ENCODE results near the gene DKK2. TPM values are rescaled to one million over a fixed set of nuclear protein-coding genes. Genes with fewer than 3 reads are reported as not detected.

DKK2 gene
- polyA plus RNA-seq, 1 of the 3 experiments (the other 2 are of a cell fraction), result 53.1 TPM

GRCh38 chr4:106893395-106893881 lies 142.7 kb downstream of the DKK2 start:
- Histone ChIP-seq H3K79me2 (ENCODE audit: insufficient read depth) (no peaks in the 10 kb centered on the region), H3K9me2 (no peaks in the 10 kb centered on the region), H3F3A (replicated peaks; ENCODE audit: insufficient read depth) (no peaks in the 10 kb centered on the region), H2AFZ (ENCODE audit: low read depth) (no peak overlapping the region), H4K20me1 (ENCODE audit: insufficient read depth) (no peaks in the 10 kb centered on the region), H3K4me2 (no peak overlapping the region), H3K9me3 (no peaks in the 10 kb centered on the region), H3K27ac (ENCODE audit: low read depth in 2 of 2, low read length in 1 of 2) (no peak overlapping the region), H3K27me3 (ENCODE audit: insufficient read depth) (no peaks in the 10 kb centered on the region), H3K36me3 (replicated peaks in 1 of 2; ENCODE audit: control insufficient read depth in 1 of 2, insufficient read depth in 2 of 2, low read length in 1 of 2) (no peaks in the 10 kb centered on the region), H3K4me1 (ENCODE audit: control insufficient read depth in 1 of 2, insufficient read depth in 2 of 2, low read depth in 1 of 2, low read length in 1 of 2) (no peaks in the 10 kb centered on the region), H3K4me3 (ENCODE audit: low read depth in 2 of 2, low read length in 1 of 2) (no peak overlapping the region), H3K9ac (no peak overlapping the region)
- no peak for DNase-seq
- ChIA-PET POLR2A (no interaction called here), CTCF (interaction anchor here (0.9 kb wide), 2 partner anchors 14 to 61 kb away, joined by 3 read pairs; no protein-coding TSS in a partner anchor)
- TF ChIP-seq REST (IDR thresholded peaks at IDR 0.05; ENCODE audit: low read depth, low read length), result no peak
- no peak for TF ChIP-seq MEF2A (IDR thresholded peaks at IDR 0.05; ENCODE audit: borderline replicate concordance, low read depth)
- no peak for TF ChIP-seq RXRA (IDR thresholded peaks at IDR 0.05; ENCODE audit: borderline replicate concordance, low read depth)
- no peak for TF ChIP-seq CHD2 (IDR thresholded peaks at IDR 0.05; ENCODE audit: low read length, partially characterized antibody)
- TF ChIP-seq MAX (IDR thresholded peaks at IDR 0.05; ENCODE audit: low read depth), result no peak
- no peak for TF ChIP-seq USF1 (IDR thresholded peaks at IDR 0.05; ENCODE audit: borderline replicate concordance, low read depth)
- TF ChIP-seq IRF3 (IDR thresholded peaks at IDR 0.05; ENCODE audit: low read depth, low read length), result no peak
- no peak for TF ChIP-seq SMC3 (IDR thresholded peaks at IDR 0.05; ENCODE audit: low read depth, low read length)
- TF ChIP-seq ELF1 (IDR thresholded peaks at IDR 0.05), result no peak
- no peak for TF ChIP-seq YY1 (IDR thresholded peaks at IDR 0.05; ENCODE audit: low read depth)
- no peak for TF ChIP-seq SIN3A (IDR thresholded peaks at IDR 0.05; ENCODE audit: borderline replicate concordance, low read depth, low read length)
- TF ChIP-seq PBX3 (IDR thresholded peaks at IDR 0.05), result no peak
- 89% methylated on average over 7 of the region's 8 CpGs for WGBS (ENCODE audit: low lambda C conversion rate)
